ENCODE measurements around the gene NRTN. TPM values are rescaled to one million over a fixed set of nuclear protein-coding genes. Genes with fewer than 3 reads are reported as not detected.

Gene NRTN
- total and polyA plus RNA-seq, 2 donors: 2.5 to 9.8 TPM

DNA sequence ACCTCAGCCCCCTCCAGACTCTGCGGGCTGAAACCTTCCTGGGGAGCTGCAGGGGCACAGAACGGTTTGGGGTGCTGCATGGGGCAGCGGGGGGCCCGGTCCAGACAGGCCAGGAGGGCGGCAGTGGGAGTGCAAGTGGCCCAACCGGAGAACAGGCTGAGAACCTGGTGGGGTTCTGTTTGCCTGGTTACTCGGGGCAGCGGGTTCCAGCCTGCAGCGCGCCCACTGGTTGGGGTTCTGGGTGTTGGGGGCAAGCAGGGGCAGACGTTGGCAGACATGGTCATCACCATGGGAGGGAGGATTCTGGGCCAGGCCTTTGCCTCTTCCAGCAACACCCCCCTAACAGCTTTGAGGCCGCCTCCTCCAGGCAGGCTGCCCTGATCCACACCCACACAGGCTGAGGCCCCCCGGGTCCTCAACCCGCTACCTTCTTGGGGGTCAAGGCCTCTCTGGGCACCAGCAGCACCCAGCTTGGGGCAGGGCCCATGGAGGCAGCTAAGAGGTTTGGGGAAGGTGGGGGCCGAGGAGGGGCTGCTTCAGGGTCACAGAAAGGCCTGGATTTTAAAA lies 20.2 kb upstream of the NRTN start, which contains the start of gene PRR22:
TSS of gene PRR22 (minus strand) at position 166 of the 567 bp plus-strand sequence. CDS start at position 80, 86 bp downstream.
- Histone ChIP-seq H3K27ac (ENCODE audit: low read depth) (no peak within 1 kb of the TSS), H3K4me3 (ENCODE audit: low read depth, low read length) (no peak within 1 kb of the TSS), H3K36me3 (ENCODE audit: insufficient read depth) (peaks cover 7% of the 10 kb centered on the region), H3K4me1 (ENCODE audit: insufficient read depth) (no peaks in the 10 kb centered on the region)
- WGBS: 94% methylated on average over 15 of the region's 15 CpGs
- DNase-seq (ENCODE audit: extremely low spot score): no peak

DNA sequence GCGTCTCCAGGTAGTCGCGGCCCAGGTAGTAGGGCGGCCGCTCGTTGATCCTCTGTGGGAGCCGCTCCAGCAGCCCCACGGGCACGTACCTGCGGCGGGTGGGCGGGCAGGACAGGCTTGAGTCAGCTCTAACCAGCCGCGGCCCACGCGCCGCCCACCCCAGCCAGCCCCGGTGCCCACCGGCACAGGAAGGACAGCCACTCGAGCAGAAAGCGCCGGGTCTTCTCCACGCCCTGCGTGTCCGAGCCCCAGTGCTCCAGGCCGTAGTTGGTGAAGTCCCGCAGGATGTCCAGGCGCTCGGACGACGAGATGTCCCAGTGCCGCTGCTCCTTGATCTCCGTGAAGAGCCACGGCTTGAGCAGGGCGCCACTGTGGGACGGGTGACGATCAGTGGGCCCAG lies 19.4 kb upstream of the NRTN start:
- Histone ChIP-seq H3K27ac (ENCODE audit: low read depth) (no peak overlapping the region), H3K4me1 (ENCODE audit: insufficient read depth) (no peaks in the 10 kb centered on the region), H3K4me3 (ENCODE audit: low read depth, low read length) (no peak overlapping the region), H3K36me3 (ENCODE audit: insufficient read depth) (peaks cover 7% of the 10 kb centered on the region)
- 93% methylated on average over 37 of the region's 37 CpGs for WGBS
- no peak for DNase-seq (ENCODE audit: extremely low spot score)

DNA sequence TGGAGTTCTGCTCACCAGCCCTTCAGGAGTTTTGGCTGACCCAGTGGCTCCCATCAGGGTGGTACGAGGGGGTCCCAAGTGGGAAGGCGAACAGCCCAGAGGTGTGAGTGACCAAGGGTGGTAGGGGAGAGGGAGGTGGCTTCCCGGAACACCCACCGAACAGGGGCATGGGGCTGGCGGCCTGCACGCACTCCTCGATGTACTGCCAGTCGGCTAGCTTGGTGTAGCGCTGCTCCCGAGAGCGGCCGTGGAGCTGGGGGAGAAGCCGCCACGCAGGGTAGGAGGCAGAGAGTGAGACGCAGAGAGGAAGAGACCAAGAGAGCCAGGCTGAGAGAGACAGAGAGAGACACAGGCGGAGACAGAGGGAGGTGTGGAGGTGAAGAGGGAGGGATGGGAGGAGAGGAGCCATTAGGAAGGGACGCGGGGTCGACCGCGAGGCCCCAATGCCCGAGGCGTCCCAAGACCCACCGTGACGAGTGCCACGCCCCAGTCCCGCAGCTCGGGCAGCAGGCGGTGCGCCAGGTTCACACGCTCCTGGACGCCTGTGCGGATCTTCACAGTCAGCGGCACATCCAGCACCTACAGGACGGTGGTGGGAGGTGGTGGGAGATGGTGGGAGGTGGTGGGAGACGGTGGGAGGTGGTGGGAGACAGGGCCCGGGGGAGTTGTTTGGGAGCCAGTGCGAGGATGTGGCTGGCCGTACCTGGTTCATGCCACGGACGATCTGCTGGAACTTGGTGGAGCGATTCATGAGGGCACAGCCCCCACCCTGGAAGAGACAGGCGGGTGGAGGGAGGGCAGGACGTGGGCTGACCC lies 18.1 kb upstream of the NRTN start:
- H3K4me1 ChIP-seq (ENCODE audit: insufficient read depth): no peaks in the 10 kb centered on the region
- H3K27ac ChIP-seq (ENCODE audit: low read depth): no peak overlapping the region
- no peak for DNase-seq (ENCODE audit: extremely low spot score)
- peaks cover 7% of the 10 kb centered on the region for H3K36me3 ChIP-seq (ENCODE audit: insufficient read depth)
- no peak overlapping the region for H3K4me3 ChIP-seq (ENCODE audit: low read depth, low read length)
- WGBS: 93% methylated on average over 44 of the region's 44 CpGs

DNA sequence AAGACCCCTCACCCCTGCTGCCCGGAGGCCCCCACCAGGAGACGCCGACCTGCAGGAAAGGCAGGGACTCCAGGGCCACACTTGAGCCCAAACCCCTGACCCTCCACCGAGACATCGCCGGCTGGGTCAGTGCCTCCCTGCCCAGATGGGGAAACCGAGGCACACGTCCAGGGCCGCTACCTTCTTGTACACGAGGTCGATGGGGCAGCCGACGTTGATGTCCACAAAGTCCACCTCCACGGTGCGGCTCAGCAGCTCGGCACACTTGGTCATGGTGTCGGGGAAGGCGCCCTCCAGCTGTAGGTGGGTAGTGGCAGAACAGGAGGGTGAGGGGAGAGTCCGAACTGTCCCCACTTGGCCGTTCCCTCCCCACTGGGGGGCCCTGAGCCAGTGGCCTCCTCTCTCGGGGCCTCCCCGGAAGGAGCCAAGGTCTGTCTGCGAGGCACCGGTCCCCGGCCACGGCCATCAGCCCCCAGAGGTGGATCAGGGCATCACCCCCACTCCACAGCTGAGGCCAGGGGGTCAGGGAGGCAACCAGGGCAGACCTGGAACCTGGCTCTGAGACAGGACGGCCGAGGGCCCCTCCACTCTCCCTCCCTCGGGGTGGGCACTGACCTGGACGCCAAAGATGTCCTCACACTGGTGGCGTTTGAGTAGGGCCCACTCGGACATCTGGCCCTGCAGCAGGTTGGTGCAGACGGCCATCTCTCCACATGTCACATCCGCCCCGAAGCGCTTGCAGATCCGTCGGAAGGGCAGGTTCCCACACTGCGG lies 17.3 kb upstream of the NRTN start:
- H3K36me3 ChIP-seq (ENCODE audit: insufficient read depth): peaks cover 7% of the 10 kb centered on the region
- H3K27ac ChIP-seq (ENCODE audit: low read depth): no peak overlapping the region
- no peaks in the 10 kb centered on the region for H3K4me1 ChIP-seq (ENCODE audit: insufficient read depth)
- no peak overlapping the region for H3K4me3 ChIP-seq (ENCODE audit: low read depth, low read length)
- 95% methylated on average over 39 of the region's 39 CpGs for WGBS
- DNase-seq (ENCODE audit: extremely low spot score): no peak

DNA sequence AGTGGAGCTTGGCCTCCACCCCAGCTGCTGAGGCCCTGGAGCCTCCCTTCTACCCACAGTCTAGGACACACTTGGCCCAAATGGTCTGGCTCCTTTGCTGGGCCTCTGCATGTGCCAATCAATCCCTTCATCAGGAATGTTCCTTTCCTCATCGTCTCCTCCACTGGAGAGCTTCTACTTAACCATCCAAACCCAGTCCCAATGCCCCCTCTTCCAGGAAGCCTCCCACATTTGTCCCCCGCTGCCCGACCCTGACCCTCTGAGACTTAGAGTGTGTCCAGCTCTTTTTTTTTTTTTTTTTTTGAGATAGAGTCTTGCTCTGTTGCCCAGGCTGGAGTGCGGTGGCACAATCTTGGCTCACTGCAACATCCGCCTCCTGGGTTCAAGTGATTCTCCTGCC lies 16.4 kb upstream of the NRTN start:
- Histone ChIP-seq H3K36me3 (ENCODE audit: insufficient read depth) (peaks cover 7% of the 10 kb centered on the region), H3K4me3 (ENCODE audit: low read depth, low read length) (no peak overlapping the region), H3K27ac (ENCODE audit: low read depth) (no peak overlapping the region), H3K4me1 (ENCODE audit: insufficient read depth) (no peaks in the 10 kb centered on the region)
- no peak for DNase-seq (ENCODE audit: extremely low spot score)
- 91% methylated on average over 5 of the region's 5 CpGs for WGBS

DNA sequence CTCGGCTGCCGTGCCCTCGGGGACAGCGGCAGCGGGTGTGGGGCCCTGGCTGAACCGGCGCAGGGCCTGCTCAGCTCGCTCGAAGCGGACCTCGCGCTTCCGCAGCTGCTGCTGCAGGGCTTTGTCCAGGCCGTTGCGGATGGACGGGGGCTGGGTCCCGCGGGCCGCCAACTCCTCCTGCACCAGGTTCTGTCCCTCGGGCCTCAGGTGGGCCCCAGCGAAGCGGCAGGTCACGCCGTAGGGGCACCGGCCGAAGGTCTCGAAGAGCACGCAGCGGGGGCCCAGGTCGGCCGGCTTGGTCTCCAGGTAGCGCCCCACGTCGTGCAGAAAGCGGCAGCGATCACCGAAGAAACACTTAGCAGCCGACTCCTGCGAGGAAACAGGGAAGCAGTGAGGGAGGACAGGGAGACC lies 15.5 kb upstream of the NRTN start:
- H3K36me3 ChIP-seq (ENCODE audit: insufficient read depth): peaks cover 7% of the 10 kb centered on the region
- H3K4me3 ChIP-seq (ENCODE audit: low read depth, low read length): no peak overlapping the region
- 95% methylated on average over 39 of the region's 39 CpGs for WGBS
- no peak overlapping the region for H3K27ac ChIP-seq (ENCODE audit: low read depth)
- H3K4me1 ChIP-seq (ENCODE audit: insufficient read depth): no peaks in the 10 kb centered on the region
- DNase-seq (ENCODE audit: extremely low spot score): no peak

DNA sequence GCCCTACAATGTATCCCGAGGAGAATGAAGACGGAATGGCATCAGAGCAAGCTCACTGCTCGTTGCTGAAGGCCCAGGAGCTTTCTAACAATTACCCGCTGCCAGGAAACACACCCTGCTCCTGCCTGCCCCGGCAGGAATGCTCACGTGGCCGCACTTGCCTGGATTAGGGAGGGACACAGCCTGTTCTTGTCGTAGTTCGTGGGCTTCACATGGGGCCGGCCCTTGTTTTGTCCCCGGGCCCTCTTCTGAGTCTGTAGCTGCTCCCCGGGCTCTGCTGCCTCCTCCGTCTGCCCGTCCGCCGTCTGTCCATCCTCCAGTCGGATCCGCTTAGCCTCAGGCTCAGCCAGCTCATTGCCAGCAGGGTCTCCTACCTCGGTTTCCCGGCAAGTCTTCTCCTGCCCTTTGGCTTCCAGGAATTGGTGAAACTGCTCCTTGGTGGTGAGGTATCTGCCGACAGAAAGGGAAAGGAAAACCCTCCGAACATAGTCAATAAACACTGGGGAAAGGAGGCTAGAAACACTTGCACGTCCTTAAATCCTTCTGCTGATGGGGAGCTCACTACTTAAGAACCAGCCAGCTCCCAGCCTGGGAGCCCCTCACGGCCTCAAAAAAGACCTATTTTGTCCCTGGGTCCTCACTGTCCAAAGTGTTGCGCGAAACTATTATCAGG lies 14.8 kb upstream of the NRTN start:
- Histone ChIP-seq H3K27ac (ENCODE audit: low read depth) (no peak overlapping the region), H3K36me3 (ENCODE audit: insufficient read depth) (peaks cover 7% of the 10 kb centered on the region), H3K4me3 (ENCODE audit: low read depth, low read length) (peak overlapping the region; percentile 53), H3K4me1 (ENCODE audit: insufficient read depth) (no peaks in the 10 kb centered on the region)
- DNase-seq (ENCODE audit: extremely low spot score): no peak
- WGBS: 75% methylated on average over 26 of the region's 26 CpGs

DNA sequence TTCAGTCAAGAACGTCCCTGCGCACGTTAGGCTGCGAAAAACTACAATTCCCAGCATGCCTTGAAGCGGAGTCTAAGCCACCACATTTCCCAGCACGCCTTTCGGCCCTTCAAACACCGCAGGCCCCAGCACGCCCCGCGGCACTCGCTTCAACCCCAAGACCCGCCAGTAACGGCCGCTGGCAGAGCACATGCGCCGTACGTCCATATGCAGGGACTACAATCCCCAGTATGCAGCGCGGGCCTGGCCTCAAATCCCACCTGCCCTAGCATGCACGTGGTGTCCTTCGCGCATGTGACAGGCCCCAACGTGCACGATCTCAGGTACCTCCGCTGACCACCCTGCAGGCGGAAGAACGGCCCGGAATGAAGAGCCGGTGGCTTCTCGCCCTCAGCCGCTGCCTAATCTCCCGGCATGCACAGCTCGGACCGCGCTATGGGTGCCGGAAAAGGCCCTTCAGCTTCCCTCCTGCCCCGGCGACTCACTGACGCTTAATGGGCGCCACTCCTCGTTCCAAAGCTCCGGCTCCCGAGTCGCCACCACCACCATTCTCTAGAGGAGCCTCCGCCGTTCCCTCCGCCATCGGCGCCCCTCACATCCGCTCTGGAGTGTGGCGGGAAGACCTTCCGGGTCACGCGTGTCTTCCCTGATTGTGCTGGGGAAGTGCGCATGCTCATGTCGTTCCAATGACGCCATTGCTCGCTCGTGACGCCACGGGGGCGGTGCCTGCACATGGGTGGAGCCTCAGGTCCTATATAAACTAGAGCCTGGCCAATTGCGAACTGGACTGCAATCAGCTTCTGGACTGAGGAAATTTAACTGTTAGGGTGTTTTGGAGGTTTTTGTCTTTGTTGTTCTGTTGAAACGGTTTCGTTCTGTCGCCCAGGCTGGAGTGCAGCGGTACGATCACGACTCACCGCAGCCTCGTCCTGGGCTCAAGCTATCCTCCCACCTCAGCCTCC lies 14.0 kb upstream of the NRTN start, which contains the start of gene DUS3L:
TSS of gene DUS3L (minus strand) at position 605 of the 962 bp plus-strand sequence. CDS start at position 583, 22 bp downstream.
- peak within 1 kb of the TSS; percentile 96 for H3K27ac ChIP-seq (ENCODE audit: low read depth)
- 10% methylated on average over 72 of the region's 72 CpGs for WGBS
- H3K4me1 ChIP-seq (ENCODE audit: insufficient read depth): no peaks in the 10 kb centered on the region
- peak within 1 kb of the TSS; percentile 53 for H3K4me3 ChIP-seq (ENCODE audit: low read depth, low read length)
- peaks cover 7% of the 10 kb centered on the region for H3K36me3 ChIP-seq (ENCODE audit: insufficient read depth)
- DNase-seq (ENCODE audit: extremely low spot score): peak; percentile 93

DNA sequence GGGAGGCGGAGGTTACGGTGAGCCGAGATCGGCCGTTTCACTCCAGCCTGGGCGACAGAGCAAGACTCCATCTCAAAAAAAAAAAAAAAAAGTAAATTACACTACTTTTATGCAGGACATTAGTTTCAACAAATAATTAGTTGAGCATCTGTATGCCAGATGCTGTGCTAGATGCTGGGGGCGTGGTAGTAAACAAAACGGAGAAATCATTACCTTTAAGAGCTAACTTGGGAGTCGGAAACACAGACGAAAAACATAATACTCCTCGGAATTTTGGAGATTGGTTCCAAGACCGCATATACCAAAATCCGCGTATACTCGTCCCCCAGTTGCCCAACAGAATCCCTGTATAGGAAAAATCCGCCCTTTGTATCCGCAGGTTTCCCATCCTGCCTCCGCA lies 12.6 kb upstream of the NRTN start:
- Histone ChIP-seq H3K36me3 (ENCODE audit: insufficient read depth) (peaks cover 4% of the 10 kb centered on the region), H3K4me1 (ENCODE audit: insufficient read depth) (no peaks in the 10 kb centered on the region), H3K4me3 (ENCODE audit: low read depth, low read length) (no peak overlapping the region), H3K27ac (ENCODE audit: low read depth) (no peak overlapping the region)
- no peak for DNase-seq (ENCODE audit: extremely low spot score)
- WGBS: 94% methylated on average over 18 of the region's 18 CpGs

DNA sequence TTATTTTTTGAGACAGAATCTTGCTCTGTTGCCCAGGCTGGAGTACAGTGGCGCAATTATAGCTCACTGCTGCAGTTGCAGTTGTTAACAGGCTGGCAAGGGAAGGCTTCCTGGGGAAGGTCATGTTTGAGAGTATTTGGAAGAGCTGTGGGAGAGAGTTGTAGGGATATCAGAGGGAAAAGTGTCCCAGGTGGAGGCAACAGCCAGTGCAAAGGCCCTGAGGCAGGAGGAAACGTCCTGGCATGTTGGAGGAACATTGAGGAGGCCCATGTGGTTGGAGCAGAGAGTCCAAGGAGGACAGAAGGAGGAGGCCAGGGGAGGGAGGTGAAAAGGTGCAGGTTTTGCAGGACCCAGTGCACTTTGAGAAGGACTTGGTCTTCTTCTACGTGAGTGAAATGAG lies 11.7 kb upstream of the NRTN start:
- no peak for DNase-seq (ENCODE audit: extremely low spot score)
- Histone ChIP-seq H3K4me1 (ENCODE audit: insufficient read depth) (no peaks in the 10 kb centered on the region), H3K36me3 (ENCODE audit: insufficient read depth) (peaks cover 3% of the 10 kb centered on the region), H3K4me3 (ENCODE audit: low read depth, low read length) (no peak overlapping the region), H3K27ac (ENCODE audit: low read depth) (no peak overlapping the region)
- 91% methylated on average over 3 of the region's 3 CpGs for WGBS

DNA sequence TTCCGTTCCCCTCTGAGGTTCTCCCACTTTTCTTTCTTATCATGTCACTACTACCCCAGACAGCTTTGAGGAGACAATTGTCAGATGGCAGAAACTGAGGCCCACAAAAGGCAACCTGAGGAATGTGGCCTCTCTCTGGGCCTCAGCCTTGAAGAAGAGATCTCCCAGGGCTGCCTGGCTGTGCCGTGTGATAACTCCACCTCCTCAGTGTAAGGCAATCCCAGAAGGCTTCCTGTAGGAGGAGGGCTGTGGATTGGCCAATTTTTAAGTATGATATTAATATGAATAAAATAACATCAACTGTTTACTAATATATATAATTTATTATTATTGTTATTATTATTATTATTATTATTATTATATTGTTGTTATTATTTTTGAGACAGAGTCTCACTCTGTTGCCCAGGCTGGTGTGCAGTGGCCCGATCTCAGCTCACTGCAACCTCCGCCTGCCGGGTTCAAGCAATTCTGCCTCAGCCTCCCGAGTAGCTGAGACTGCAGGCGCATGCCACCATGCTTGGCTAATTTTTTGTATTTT lies 9.4 kb upstream of the NRTN start:
- Histone ChIP-seq H3K4me1 (ENCODE audit: insufficient read depth) (no peaks in the 10 kb centered on the region), H3K4me3 (ENCODE audit: low read depth, low read length) (no peak overlapping the region), H3K36me3 (ENCODE audit: insufficient read depth) (no peaks in the 10 kb centered on the region), H3K27ac (ENCODE audit: low read depth) (no peak overlapping the region)
- 91% methylated on average over 7 of the region's 7 CpGs for WGBS
- DNase-seq (ENCODE audit: extremely low spot score): no peak

DNA sequence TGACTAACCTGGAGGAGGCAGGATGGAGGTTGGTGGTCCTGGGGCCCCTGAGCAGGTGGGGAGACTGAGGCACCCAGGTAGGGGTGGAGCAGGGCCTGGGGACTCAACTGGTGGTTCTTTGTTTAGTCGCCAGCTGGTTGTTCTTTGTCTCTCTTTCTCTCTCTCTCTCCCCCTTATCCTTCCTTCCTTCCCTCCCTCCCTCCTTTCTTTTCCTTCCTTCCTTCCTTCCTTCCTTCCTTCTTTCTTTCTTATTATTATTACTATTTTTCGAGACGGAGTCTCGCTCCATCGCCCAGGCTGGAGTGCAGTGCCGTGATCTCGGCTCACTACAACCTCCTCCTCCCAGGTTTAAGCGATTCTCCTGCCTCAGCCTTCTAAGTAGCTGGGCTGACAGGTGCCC lies 6.6 kb upstream of the NRTN start:
- Histone ChIP-seq H3K4me1 (ENCODE audit: insufficient read depth) (no peaks in the 10 kb centered on the region), H3K4me3 (ENCODE audit: low read depth, low read length) (no peak overlapping the region), H3K36me3 (ENCODE audit: insufficient read depth) (no peaks in the 10 kb centered on the region), H3K27ac (ENCODE audit: low read depth) (no peak overlapping the region)
- no peak for DNase-seq (ENCODE audit: extremely low spot score)
- WGBS: 90% methylated on average over 8 of the region's 8 CpGs

Measured in urinary bladder (tissue), 4 donors.